HepG2 (cell line): Measurements from ENCODE around the gene GJC2. TPM values are rescaled to one million over a fixed set of nuclear protein-coding genes. Genes with fewer than 3 reads are reported as not detected.

Experiments
- AGO2 ChIP-seq: fragments of 200-400 bp; formaldehyde crosslinking; optimal IDR thresholded peaks from 2 replicates; pipeline ENCODE3; 2017; ENCODE audit warnings: mild to moderate bottlenecking, low read depth, low read length, moderate library complexity
- ATAD3A ChIP-seq: sonication (generic); formaldehyde crosslinking; IDR thresholded peaks from 2 replicates; pipeline ENCODE4 v1.4.0; 2020; ENCODE audit warnings: missing genetic modification reagents
- ATF7-NPFF ChIP-seq: sonication (generic); formaldehyde crosslinking; IDR thresholded peaks from 2 replicates; pipeline ENCODE4 v1.8.1; 2023; ENCODE audit warnings: mild to moderate bottlenecking, low read depth, missing genetic modification reagents, moderate library complexity
- KMT2A ChIP-seq: sonication (generic); formaldehyde crosslinking; IDR thresholded peaks from 2 replicates; pipeline ENCODE4 v1.4.0; 2020; ENCODE audit warnings: missing genetic modification reagents
- NFYC ChIP-seq: IDR thresholded peaks from 2 replicates; pipeline ENCODE4 v1.6.1; 2016; ENCODE audit warnings: missing genetic modification reagents, missing compliant biosample characterization
- PAX8 ChIP-seq: sonication (generic); formaldehyde crosslinking; IDR thresholded peaks from 2 replicates; pipeline ENCODE4 v1.8.0; 2022; ENCODE audit warnings: mild to moderate bottlenecking, missing genetic modification reagents, borderline replicate concordance
- SAFB2 ChIP-seq: sonication (generic); formaldehyde crosslinking; IDR thresholded peaks from 2 replicates; pipeline ENCODE4 v1.5.1; 2020; ENCODE audit warnings: missing genetic modification reagents, low read depth, mild to moderate bottlenecking, borderline replicate concordance
- SNAPC2 ChIP-seq: sonication (generic); formaldehyde crosslinking; IDR thresholded peaks from 2 replicates; pipeline ENCODE4 v1.8.1; 2022; ENCODE audit warnings: mild to moderate bottlenecking, missing genetic modification reagents
- SNRNP70 ChIP-seq: fragments of 200-400 bp; formaldehyde crosslinking; IDR thresholded peaks from 2 replicates; pipeline ENCODE4 v1.6.1; 2017; ENCODE audit warnings: mild to moderate bottlenecking, low read depth, low read length, moderate library complexity
- SRSF4 ChIP-seq: fragments of 200-400 bp; formaldehyde crosslinking; IDR thresholded peaks from one replicate; pipeline ENCODE4 v1.6.1; 2018; ENCODE audit warnings: mild to moderate bottlenecking, low read depth, low read length, moderate library complexity; ENCODE audit not compliant: poor library complexity, severe bottlenecking
- TCF12 ChIP-seq, 2 experiments: fragments of 450-650 bp in 1 of 2; sonication (generic) in 1 of 2; formaldehyde crosslinking in 1 of 2; IDR thresholded peaks; 2 replicates each; pipeline versions ENCODE4 v1.6.1 to v1.8.0; 2017 to 2022; ENCODE audit warnings: antibody characterized with exemption in 1 of 2, mild to moderate bottlenecking in 1 of 2, missing genetic modification reagents in 1 of 2, moderate library complexity in 1 of 2
- THYN1 ChIP-seq: sonication (generic); formaldehyde crosslinking; IDR thresholded peaks from 2 replicates; pipeline ENCODE4 v1.8.1; 2023; ENCODE audit warnings: low read depth, mild to moderate bottlenecking, moderate library complexity, missing genetic modification reagents, borderline replicate concordance
- TP53 ChIP-seq: sonication (generic); formaldehyde crosslinking; conservative IDR thresholded peaks from 2 replicates; pipeline ENCODE4 v1.4.0; 2020; ENCODE audit warnings: missing genetic modification reagents
- ZBTB40 ChIP-seq, 2 experiments: fragments of 450-650 bp in 1 of 2; sonication (generic) in 1 of 2; formaldehyde crosslinking in 1 of 2; IDR thresholded peaks; 2 replicates each; pipeline versions ENCODE4 v1.6.1 to v1.8.0; 2016 to 2022; ENCODE audit warnings: antibody characterized with exemption in 1 of 2, mild to moderate bottlenecking in 1 of 2, missing genetic modification reagents in 1 of 2
- ZNF121 ChIP-seq: sonication (generic); formaldehyde crosslinking; IDR thresholded peaks from 2 replicates; pipeline ENCODE4 v1.5.0; 2020; ENCODE audit warnings: mild to moderate bottlenecking, missing genetic modification reagents
- ZNF24 ChIP-seq: fragments of 450-650 bp; IDR thresholded peaks from 2 replicates; pipeline ENCODE4 v1.6.1; 2017; ENCODE audit warnings: antibody characterized with exemption, mild to moderate bottlenecking
- ZNF572 ChIP-seq: sonication (generic); formaldehyde crosslinking; IDR thresholded peaks from 2 replicates; pipeline ENCODE4 v1.5.1; 2020; ENCODE audit warnings: mild to moderate bottlenecking, missing genetic modification reagents
- ZNF619 ChIP-seq: sonication (generic); formaldehyde crosslinking; IDR thresholded peaks from 2 replicates; pipeline ENCODE4 v1.4.0; 2020; ENCODE audit warnings: mild to moderate bottlenecking, missing genetic modification reagents
- ZNF749 ChIP-seq: sonication (generic); formaldehyde crosslinking; IDR thresholded peaks from 2 replicates; pipeline ENCODE4 v1.8.0; 2022; ENCODE audit warnings: mild to moderate bottlenecking, missing genetic modification reagents, moderate library complexity, borderline replicate concordance
- ZSCAN22 ChIP-seq: sonication (generic); formaldehyde crosslinking; IDR thresholded peaks from 2 replicates; pipeline ENCODE4 v1.4.0; 2020; ENCODE audit warnings: mild to moderate bottlenecking, missing genetic modification reagents
- polyA plus RNA-seq, 8 experiments: library from polyadenylated mRNA; depleted of rRNA in 3 of 8; stranded (reverse) in 7 of 8; unstranded in 1 of 8; fragments of >200 nt; fragmentation: Illumina TruSeq in 4 of 8; extraction: Trizol in 4 of 8; gene quantifications; 2 replicates each; pipeline versions ENCODE4 v1.2.1 to v1.2.3, GENCODE V29; 2011 to 2016; ENCODE audit warnings: low read depth in 4 of 8, missing spikeins in 1 of 8, mixed read lengths in 1 of 8; ENCODE audit not compliant: insufficient read depth in 1 of 8
- total RNA-seq, 5 experiments: library from RNA; depleted of rRNA; stranded (reverse); fragments of >200 nt; fragmentation: Illumina TruSeq; extraction: Trizol; gene quantifications; 2 replicates each; pipeline ENCODE4 v1.2.3, GENCODE V29; 2016; ENCODE audit warnings: low read depth in 1 of 5

Gene GJC2
- total and polyA plus RNA-seq, 2 of the 13 experiments (the other 11 are each of a cell fraction or from before 2014, with no cell fraction given) = 1.6 to 3.8 TPM

- 0 out of 2 replicates have a peak, but pooled peaks have one; percentile 67 for TF ChIP-seq SAFB2 (CRISPR knock-in tag)
- peak; percentile 25; the same call in 1 of the 2 replicates for TF ChIP-seq ZNF121 (CRISPR knock-in tag)
- TF ChIP-seq AGO2 = peak; percentile 48
- TF ChIP-seq PAX8 (CRISPR knock-in tag) = no peak
- no peak for TF ChIP-seq THYN1 (CRISPR knock-in tag)
- no peak for TF ChIP-seq TCF12 (IDR thresholded peaks at IDR 0.05)
- 0 out of 2 replicates have a peak, but pooled peaks have one; percentile 16 for TF ChIP-seq TCF12 (CRISPR knock-in tag; IDR thresholded peaks at IDR 0.05)
- TF ChIP-seq SNAPC2 = no peak
- peak; percentile 88 for TF ChIP-seq ATF7-NPFF (CRISPR knock-in tag)
- TF ChIP-seq ZSCAN22 (CRISPR knock-in tag) = 0 out of 2 replicates have a peak, but pooled peaks have one; percentile 66
- TF ChIP-seq KMT2A (CRISPR knock-in tag) = 0 out of 2 replicates have a peak, but pooled peaks have one; percentile 65
- TF ChIP-seq ZNF619 (CRISPR knock-in tag) = peak; percentile 42; the same call in 1 of the 2 replicates
- TF ChIP-seq ZNF572 (CRISPR knock-in tag) = 0 out of 2 replicates have a peak, but pooled peaks have one; percentile 23
- TF ChIP-seq SNRNP70 = no peak
- TF ChIP-seq ATAD3A = no peak
- TF ChIP-seq SRSF4 = no peak
- TF ChIP-seq ZNF24 = no peak
- TF ChIP-seq ZNF749 = 0 out of 2 replicates have a peak, but pooled peaks have one; percentile 71
- TF ChIP-seq ZBTB40 (IDR thresholded peaks at IDR 0.05) = no peak
- peak; percentile 91 for TF ChIP-seq ZBTB40 (CRISPR knock-in tag; IDR thresholded peaks at IDR 0.05)
- TF ChIP-seq TP53 = no peak; the same call in none of the 2 replicates
- peak; percentile 52; the same call in 1 of the 2 replicates for TF ChIP-seq NFYC (CRISPR knock-in tag)
Observed at GRCh38 chr1:228102791-228103620, 46.7 kb upstream of the GJC2 start, which contains the start of gene C1orf35 (continued).
